Activated CD4-positive, alpha-beta memory T cell treated with anti-CD3 and anti-CD28 coated beads for 36 hours (primary cell): ENCODE measurements around the gene S100A16. TPM values are rescaled to one million over a fixed set of nuclear protein-coding genes. Genes with fewer than 3 reads are reported as not detected.

ENCODE experiments used
- CTCF ChIA-PET: fragments of 350-600 bp; sonication (Branson Sonifier 250); formaldehyde crosslinking; loops from one replicate; lab custom pipeline; 2021; ENCODE audit warnings: antibody characterized with exemption, inconsistent platforms; lab: Charles Lee
- POLR2A ChIA-PET: fragments of 350-600 bp; sonication (Branson Sonifier 250); formaldehyde crosslinking; loops from one replicate; lab custom pipeline; 2021; ENCODE audit warnings: antibody characterized with exemption; lab: Charles Lee
- DNase-seq: peaks from one replicate; pipeline ENCODE4 v3.0.0-alpha.2; 2020
- H3K27ac Mint-ChIP-seq: one replicate; pipeline ENCODE4 v1.8.0; 2021; ENCODE audit warnings: mixed read lengths
- H3K27me3 Mint-ChIP-seq: one replicate; pipeline ENCODE4 v1.8.0; 2021; ENCODE audit warnings: mixed read lengths
- H3K36me3 Mint-ChIP-seq: one replicate; pipeline ENCODE4 v1.8.0; 2021; ENCODE audit warnings: mixed read lengths
- H3K4me1 Mint-ChIP-seq: one replicate; pipeline ENCODE4 v1.8.0; 2021; ENCODE audit warnings: low read depth, mixed read lengths
- H3K4me3 Mint-ChIP-seq: one replicate; pipeline ENCODE4 v1.8.0; 2021; ENCODE audit warnings: mild to moderate bottlenecking, mixed read lengths
- H3K9me3 Mint-ChIP-seq: one replicate; pipeline ENCODE4 v1.8.0; 2021; ENCODE audit warnings: mixed read lengths
- intact Hi-C: fragments of 100-400 bp; cut with micrococcal nuclease; formaldehyde crosslinking; loops from one replicate; pipeline ENCODE4 v1.15.1; 2023
- total RNA-seq, 2 experiments: library from RNA; stranded (reverse); gene quantifications; one replicate each; pipeline ENCODE4 v1.2.3, GENCODE V29; 2021

The S100A16 gene
- total RNA-seq, 2 experiments from 2014 or later, result not detected

- H3K4me1 Mint-ChIP-seq, result peaks cover 21% of the 10 kb centered on the region
- peaks cover 7% of the 10 kb centered on the region for H3K27me3 Mint-ChIP-seq
- intact Hi-C loops, result no loop called here
These were observed 15.0 kb upstream of the S100A16 start, which contains the start of gene S100A1 for GRCh38 chr1:153627715-153628626. Gene S100A1 (plus strand): TSS chr1:153628434. CDS start chr1:153630522, 2,088 bp downstream.

GRCh38 chr1:153626904-153627714 is 14.2 kb upstream of the S100A16 start, which contains the start of gene S100A13:
Gene S100A13 (minus strand): TSS chr1:153627505. CDS start chr1:153626472, 1,033 bp downstream.
- no peak within 1 kb of the TSS for H3K27ac Mint-ChIP-seq
- ChIA-PET CTCF (interaction anchor here (0.9 to 1.7 kb wide), 5 partner anchors 9 to 117 kb away, joined by 4 to 10 read pairs (median 5); no protein-coding TSS in a partner anchor), POLR2A (no interaction called here)
- peaks cover 7% of the 10 kb centered on the region for H3K27me3 Mint-ChIP-seq
- peaks cover 2% of the 10 kb centered on the region for H3K36me3 Mint-ChIP-seq
- no peak within 1 kb of the TSS for H3K4me3 Mint-ChIP-seq
- peaks cover 17% of the 10 kb centered on the region for H3K4me1 Mint-ChIP-seq
- intact Hi-C loops, result no loop called here
- H3K9me3 Mint-ChIP-seq, result no peaks in the 10 kb centered on the region
- peak; percentile 38 for DNase-seq

More at GRCh38 chr1:153627715-153628626, 15.0 kb upstream of the S100A16 start, which contains the start of gene S100A1:
- Mint-ChIP-seq H3K36me3 (peaks cover 5% of the 10 kb centered on the region), H3K27ac (no peak within 1 kb of the TSS), H3K9me3 (no peaks in the 10 kb centered on the region), H3K4me3 (no peak within 1 kb of the TSS)
- DNase-seq, result no peak
- ChIA-PET POLR2A (no interaction called here), CTCF (interaction anchor here (0.9 to 2.5 kb wide), 8 partner anchors 10 to 117 kb away, joined by 3 to 10 read pairs (median 6); no protein-coding TSS in a partner anchor)

GRCh38 chr1:153626477-153626903 is 13.6 kb upstream of the S100A16 start:
- H3K4me3 Mint-ChIP-seq, result no peak overlapping the region
- peaks cover 12% of the 10 kb centered on the region for H3K4me1 Mint-ChIP-seq
- ChIA-PET CTCF (interaction anchor here (1.4 to 1.7 kb wide), 3 partner anchors 8 to 116 kb away, joined by 5 to 10 read pairs (median 6); no protein-coding TSS in a partner anchor), POLR2A (no interaction called here)
- intact Hi-C loops, result no loop called here
- DNase-seq, result no peak
- no peaks in the 10 kb centered on the region for H3K9me3 Mint-ChIP-seq
- H3K27ac Mint-ChIP-seq, result no peak overlapping the region
- peaks cover 2% of the 10 kb centered on the region for H3K36me3 Mint-ChIP-seq
- peaks cover 7% of the 10 kb centered on the region for H3K27me3 Mint-ChIP-seq

- no peak overlapping the region for H3K4me3 Mint-ChIP-seq
- H3K36me3 Mint-ChIP-seq, result peaks cover 2% of the 10 kb centered on the region
- H3K27ac Mint-ChIP-seq, result no peak overlapping the region
- H3K27me3 Mint-ChIP-seq, result peaks cover 7% of the 10 kb centered on the region
- intact Hi-C loops, result no loop called here
- ChIA-PET CTCF (interaction anchor here (1.1 kb wide), 1 partner anchor 115 kb away, joined by 3 read pairs; no protein-coding TSS in a partner anchor), POLR2A (no interaction called here)
- H3K9me3 Mint-ChIP-seq, result no peaks in the 10 kb centered on the region
- H3K4me1 Mint-ChIP-seq, result peaks cover 4% of the 10 kb centered on the region
- no peak for DNase-seq
These were observed 12.2 kb upstream of the S100A16 start for GRCh38 chr1:153624965-153625611.

- intact Hi-C loops, result no loop called here
- H3K4me3 Mint-ChIP-seq, result no peak overlapping the region
- peaks cover 7% of the 10 kb centered on the region for H3K27me3 Mint-ChIP-seq
- H3K36me3 Mint-ChIP-seq, result peaks cover 2% of the 10 kb centered on the region
- H3K9me3 Mint-ChIP-seq, result no peaks in the 10 kb centered on the region
- H3K27ac Mint-ChIP-seq, result no peak overlapping the region
- ChIA-PET POLR2A (interaction anchor here (0.6 to 0.7 kb wide), 2 partner anchors 25 to 34 kb away, joined by 3 to 4 read pairs; no protein-coding TSS in a partner anchor), CTCF (no interaction called here)
- H3K4me1 Mint-ChIP-seq, result peaks cover 4% of the 10 kb centered on the region
- DNase-seq, result no peak
These were observed 10.2 kb upstream of the S100A16 start for GRCh38 chr1:153623101-153623500.

- CTCF ChIA-PET, result interaction anchor here (0.7 to 4.2 kb wide), 8 partner anchors 8 to 108 kb away, joined by 3 to 39 read pairs (median 6); partner anchors contain the start of genes CHTOP, S100A1 and S100A13
- H3K9me3 Mint-ChIP-seq, result no peaks in the 10 kb centered on the region
- H3K36me3 Mint-ChIP-seq, result no peaks in the 10 kb centered on the region
- H3K27ac Mint-ChIP-seq, result no peak overlapping the region
- POLR2A ChIA-PET, result interaction anchor here (1.6 kb wide), 1 partner anchor 15 kb away, joined by 8 read pairs; the partner anchor contains the start of gene CHTOP
- DNase-seq, result no peak
- H3K27me3 Mint-ChIP-seq, result no peaks in the 10 kb centered on the region
- intact Hi-C loops, result no loop called here
- no peaks in the 10 kb centered on the region for H3K4me1 Mint-ChIP-seq
- H3K4me3 Mint-ChIP-seq, result no peak overlapping the region
These were observed 6.2 kb upstream of the S100A16 start for GRCh38 chr1:153619171-153619570.

GRCh38 chr1:153617663-153618062 is 4.7 kb upstream of the S100A16 start:
- H3K9me3 Mint-ChIP-seq, result no peaks in the 10 kb centered on the region
- H3K36me3 Mint-ChIP-seq, result no peaks in the 10 kb centered on the region
- CTCF ChIA-PET, result interaction anchor here (0.6 to 4.2 kb wide), 13 partner anchors 9 to 123 kb away, joined by 3 to 39 read pairs (median 5); partner anchors contain the start of genes CHTOP, S100A1 and S100A13
- POLR2A ChIA-PET, result interaction anchor here (1.7 kb wide), 1 partner anchor 45 kb away, joined by 6 read pairs; no protein-coding TSS in a partner anchor
- no peak overlapping the region for H3K27ac Mint-ChIP-seq
- H3K27me3 Mint-ChIP-seq, result no peaks in the 10 kb centered on the region
- DNase-seq, result peak; percentile 80
- no peaks in the 10 kb centered on the region for H3K4me1 Mint-ChIP-seq
- H3K4me3 Mint-ChIP-seq, result no peak overlapping the region
- intact Hi-C loops, result loop anchor here (1.0 kb wide), 2 partner anchors 45 to 106 kb away; no protein-coding TSS in a partner anchor

- Mint-ChIP-seq H3K27ac (no peak overlapping the region), H3K4me3 (no peak overlapping the region), H3K27me3 (no peaks in the 10 kb centered on the region), H3K9me3 (no peaks in the 10 kb centered on the region), H3K4me1 (no peaks in the 10 kb centered on the region), H3K36me3 (no peaks in the 10 kb centered on the region)
- no peak for DNase-seq
- ChIA-PET CTCF (interaction anchor here (1.2 to 4.2 kb wide), 10 partner anchors 9 to 123 kb away, joined by 3 to 39 read pairs (median 6); partner anchors contain the start of gene S100A1), POLR2A (interaction anchor here (1.7 kb wide), 1 partner anchor 44 kb away, joined by 6 read pairs; no protein-coding TSS in a partner anchor)
- intact Hi-C loops, result loop anchor here (1.0 kb wide), 2 partner anchors 45 to 106 kb away; no protein-coding TSS in a partner anchor
These were observed 4.0 kb upstream of the S100A16 start for GRCh38 chr1:153616917-153617311.

- no peak for DNase-seq
- Mint-ChIP-seq H3K4me1 (no peaks in the 10 kb centered on the region), H3K27ac (no peak within 1 kb of the TSS), H3K36me3 (no peaks in the 10 kb centered on the region), H3K9me3 (no peaks in the 10 kb centered on the region), H3K27me3 (no peaks in the 10 kb centered on the region), H3K4me3 (no peak within 1 kb of the TSS)
- intact Hi-C loops, result no loop called here
- POLR2A ChIA-PET, result interaction anchor here (1.4 to 1.7 kb wide), 2 partner anchors 18 to 44 kb away, joined by 6 read pairs; partner anchors contain the start of gene CHTOP
- CTCF ChIA-PET, result interaction anchor here (1.2 to 4.2 kb wide), 8 partner anchors 44 to 122 kb away, joined by 3 to 39 read pairs (median 12); no protein-coding TSS in a partner anchor
These were observed 3.4 kb upstream of the S100A16 start, which contains the start of gene S100A14 for GRCh38 chr1:153616144-153616916. Gene S100A14 (minus strand): TSS chr1:153616325. CDS start chr1:153615858, 467 bp downstream.

- no peak overlapping the region for H3K27ac Mint-ChIP-seq
These were observed 2.5 kb upstream of the S100A16 start for GRCh38 chr1:153615406-153615805.

More at GRCh38 chr1:153615406-153615805, 2.5 kb upstream of the S100A16 start:
- intact Hi-C loops, result no loop called here
- Mint-ChIP-seq H3K36me3 (no peaks in the 10 kb centered on the region), H3K4me1 (no peaks in the 10 kb centered on the region), H3K27me3 (no peaks in the 10 kb centered on the region), H3K4me3 (no peak overlapping the region), H3K9me3 (no peaks in the 10 kb centered on the region)
- DNase-seq, result no peak
- CTCF ChIA-PET, result interaction anchor here (3.1 to 4.2 kb wide), 3 partner anchors 44 to 104 kb away, joined by 14 to 39 read pairs (median 23); no protein-coding TSS in a partner anchor
- POLR2A ChIA-PET, result interaction anchor here (1.4 kb wide), 1 partner anchor 19 kb away, joined by 6 read pairs; the partner anchor contains the start of gene CHTOP
